ENCODE results near the gene SIGLEC5. TPM values are rescaled to one million over a fixed set of nuclear protein-coding genes. Genes with fewer than 3 reads are reported as not detected.

SIGLEC5 gene
- total RNA-seq, 4 donors from 2014 or later: 1.3 to 3.0 (median 2.5) TPM; not detected in 1

DNA sequence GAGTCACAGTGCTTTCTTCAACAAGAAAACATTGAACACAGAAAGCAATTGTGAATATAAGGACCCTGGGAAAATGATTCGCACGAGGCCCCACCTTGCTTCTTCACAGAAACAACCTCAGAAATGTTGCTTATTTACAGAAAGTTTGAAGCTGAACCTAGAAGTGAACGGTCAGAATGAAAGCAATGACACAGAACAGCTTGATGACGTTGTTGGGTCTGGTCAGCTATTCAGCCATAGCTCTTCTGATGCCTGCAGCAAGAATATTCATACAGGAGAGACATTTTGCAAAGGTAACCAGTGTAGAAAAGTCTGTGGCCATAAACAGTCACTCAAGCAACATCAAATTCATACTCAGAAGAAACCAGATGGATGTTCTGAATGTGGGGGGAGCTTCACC lies 43.4 kb downstream of the SIGLEC5 start:
- no peak for TF ChIP-seq CTCF (IDR thresholded peaks at IDR 0.05; ENCODE audit: low read depth)

DNA sequence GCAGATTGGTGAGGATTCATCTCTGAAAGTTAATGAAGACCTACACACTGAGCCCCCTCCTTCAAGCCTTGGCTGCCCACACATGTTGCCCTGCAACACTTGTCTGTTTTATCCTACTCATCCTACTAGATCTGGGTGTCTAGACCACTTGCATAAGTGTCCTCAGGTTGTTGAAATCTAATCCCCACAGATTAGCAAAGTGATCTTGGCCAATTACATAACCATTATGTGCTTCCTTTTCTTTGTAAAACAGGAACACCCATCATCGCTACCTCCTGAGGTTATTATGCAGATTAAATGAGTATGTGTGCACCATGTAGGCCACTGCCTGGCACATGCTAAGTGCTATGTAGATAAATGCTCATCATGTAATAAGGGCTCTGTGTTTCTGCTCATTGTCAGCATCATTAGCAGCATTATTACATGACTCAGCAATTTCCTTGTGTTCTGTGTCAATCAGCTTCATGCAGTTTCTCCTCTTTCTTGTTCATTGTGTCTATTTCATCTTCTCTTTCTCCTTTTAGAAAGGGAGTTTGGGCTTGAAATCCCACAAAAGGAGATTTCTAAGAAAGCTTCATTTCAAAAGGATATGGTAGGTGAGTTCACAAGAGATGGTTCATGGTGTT lies 44.0 kb downstream of the SIGLEC5 start:
- TF ChIP-seq CTCF (IDR thresholded peaks at IDR 0.05; ENCODE audit: low read depth): no peak

DNA sequence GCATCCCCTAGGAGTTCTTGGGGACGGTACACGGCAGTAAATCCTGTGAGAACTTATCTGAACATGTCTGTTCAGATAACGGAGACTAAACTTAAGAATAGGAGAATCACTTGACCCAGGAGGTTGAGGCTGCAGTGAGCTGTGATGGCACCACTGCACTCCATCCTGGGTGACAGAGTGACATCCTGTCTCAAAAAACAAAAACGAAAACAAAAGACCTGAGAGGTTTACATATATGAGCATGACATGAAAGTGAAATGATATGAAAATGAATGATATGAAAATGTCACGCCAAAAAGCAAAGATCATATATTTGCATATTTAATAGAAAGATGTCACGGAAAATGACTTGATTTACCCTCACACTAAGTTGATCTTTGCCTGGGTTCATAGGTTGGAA lies 53.4 kb downstream of the SIGLEC5 start:
- TF ChIP-seq CTCF (IDR thresholded peaks at IDR 0.05; ENCODE audit: low read depth): no peak

DNA sequence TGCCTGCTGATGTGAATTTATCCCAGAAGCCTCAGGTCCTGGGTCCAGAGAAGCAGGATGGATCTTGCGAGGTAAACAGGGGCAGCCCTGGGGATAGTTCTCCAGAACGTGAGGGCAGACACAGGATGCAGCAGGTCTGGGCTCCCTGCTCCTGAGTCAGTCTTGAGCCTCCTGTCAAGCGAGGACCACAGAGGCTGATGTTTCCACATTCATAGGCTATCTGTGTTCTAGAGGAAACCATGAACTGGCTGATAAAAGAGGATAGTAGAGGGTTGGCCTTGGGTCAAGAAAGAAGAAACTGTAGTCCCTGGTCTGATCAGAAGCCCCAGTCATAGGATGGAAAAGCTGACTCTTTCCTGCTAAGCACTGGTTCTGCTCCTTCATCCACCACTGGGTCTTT lies 56.9 kb downstream of the SIGLEC5 start:
- no peak for TF ChIP-seq CTCF (IDR thresholded peaks at IDR 0.05; ENCODE audit: low read depth)

- no peak for TF ChIP-seq CTCF (IDR thresholded peaks at IDR 0.05; ENCODE audit: low read depth)
Measured at GRCh38 chr19:51572908-51573307, 57.3 kb downstream of the SIGLEC5 start.

DNA sequence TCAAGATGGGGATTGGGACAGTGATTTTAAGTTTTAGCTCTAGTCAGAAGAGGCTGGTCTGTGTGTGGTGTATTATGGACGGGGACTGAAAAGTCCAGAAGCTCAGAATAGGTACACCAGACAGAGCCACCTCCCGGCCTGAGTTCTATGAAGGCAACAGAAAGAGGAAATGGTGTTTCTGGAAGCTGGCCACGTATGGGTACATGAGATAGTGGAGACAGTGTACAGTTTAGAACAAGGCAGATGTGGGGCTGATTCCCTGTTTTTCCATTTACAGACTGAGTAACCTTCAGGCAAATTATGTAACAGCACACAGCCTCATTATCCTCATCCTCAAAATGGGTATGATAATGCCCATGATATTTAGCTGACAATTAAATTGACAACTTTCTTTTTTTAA lies 57.8 kb downstream of the SIGLEC5 start:
- no peak for TF ChIP-seq CTCF (IDR thresholded peaks at IDR 0.05; ENCODE audit: low read depth)

- TF ChIP-seq CTCF (IDR thresholded peaks at IDR 0.05; ENCODE audit: low read depth): no peak
Measured at GRCh38 chr19:51571599-51571998, 58.6 kb downstream of the SIGLEC5 start.

Data from subcutaneous adipose tissue (tissue), 4 donors.